Body of pancreas (tissue), 4 donors: ENCODE data around the gene ATP6V1B1. TPM values are rescaled to one million over a fixed set of nuclear protein-coding genes. Genes with fewer than 3 reads are reported as not detected.

Experiments
- ATAC-seq: fragments of 150-250 bp; one replicate; pipeline ENCODE4 v1.9.1; 2016
- DNase-seq, 4 donors: peaks; one replicate each; pipeline ENCODE4 v3.0.0-alpha.2; 2019
- H3K27ac ChIP-seq, 4 donors: fragments of 200-600 bp; sonication (generic); 1 replicate in 3 of 4; 2 replicates in 1 of 4; pipeline versions ENCODE4 v1.5.1 to v1.6.1; 2016 to 2019; ENCODE audit warnings: mild to moderate bottlenecking in 1 of 4, mixed read lengths in 1 of 4, moderate library complexity in 1 of 4
- H3K27me3 ChIP-seq, 2 donors: fragments of 200-600 bp; sonication (generic); one replicate each; pipeline ENCODE4 v1.6.0; 2016; ENCODE audit warnings: mild to moderate bottlenecking in 1 of 2
- H3K36me3 ChIP-seq, 2 donors: fragments of 200-600 bp; sonication (generic); replicated peaks in 1 of 2; 2 replicates each; pipeline ENCODE4 v1.5.1; 2016; ENCODE audit warnings: low read depth in 2 of 2; ENCODE audit not compliant: insufficient read depth in 1 of 2
- H3K4me1 ChIP-seq: fragments of 200-600 bp; sonication (generic); one replicate; pipeline ENCODE4 v1.6.0; 2016
- H3K4me3 ChIP-seq, 2 donors: fragments of 200-600 bp; sonication (generic); 1 replicate in 1 of 2; 2 replicates in 1 of 2; pipeline ENCODE4 v1.5.1; 2016 to 2019
- H3K9me3 ChIP-seq, 3 donors: fragments of 200-600 bp; sonication (generic); 1 replicate in 2 of 3; 2 replicates in 1 of 3; pipeline ENCODE4 v1.5.1; 2016
- POLR2A ChIP-seq, 3 donors: fragments of 450-650 bp; IDR thresholded peaks; one replicate each; pipeline ENCODE4 v1.6.1; 2016; ENCODE audit warnings: antibody characterized with exemption in 3 of 3, mild to moderate bottlenecking in 2 of 3
- WGBS, 2 donors: methylation state at CpG; one replicate each; pipeline ENCODE4 v1.1.5; 2017; 5-methylcytosine and 5-hydroxymethylcytosine counted together
- intact Hi-C: fragments of 100-400 bp; cut with DNase I; formaldehyde crosslinking; loops from one replicate; pipeline ENCODE4 v1.15.1; 2023
- total RNA-seq, 2 donors: library from RNA; depleted of rRNA; stranded (reverse); fragments of >200 nt; gene quantifications; one replicate each; pipeline ENCODE4 v1.1.0, GENCODE V29; 2016
- TF ChIP-seq, protein P1 (sequence below), 7 experiments: fragments of 450-650 bp in 4 of 7; fragments of 200-600 bp in 3 of 7; sonication (generic) in 3 of 7; IDR thresholded peaks; one replicate each; pipeline ENCODE4 v1.5.1; 2016 to 2019; ENCODE audit warnings: antibody characterized with exemption in 7 of 7

Gene ATP6V1B1
- total RNA-seq, 2 donors from 2014 or later: 9.9 to 17.9 TPM

DNA sequence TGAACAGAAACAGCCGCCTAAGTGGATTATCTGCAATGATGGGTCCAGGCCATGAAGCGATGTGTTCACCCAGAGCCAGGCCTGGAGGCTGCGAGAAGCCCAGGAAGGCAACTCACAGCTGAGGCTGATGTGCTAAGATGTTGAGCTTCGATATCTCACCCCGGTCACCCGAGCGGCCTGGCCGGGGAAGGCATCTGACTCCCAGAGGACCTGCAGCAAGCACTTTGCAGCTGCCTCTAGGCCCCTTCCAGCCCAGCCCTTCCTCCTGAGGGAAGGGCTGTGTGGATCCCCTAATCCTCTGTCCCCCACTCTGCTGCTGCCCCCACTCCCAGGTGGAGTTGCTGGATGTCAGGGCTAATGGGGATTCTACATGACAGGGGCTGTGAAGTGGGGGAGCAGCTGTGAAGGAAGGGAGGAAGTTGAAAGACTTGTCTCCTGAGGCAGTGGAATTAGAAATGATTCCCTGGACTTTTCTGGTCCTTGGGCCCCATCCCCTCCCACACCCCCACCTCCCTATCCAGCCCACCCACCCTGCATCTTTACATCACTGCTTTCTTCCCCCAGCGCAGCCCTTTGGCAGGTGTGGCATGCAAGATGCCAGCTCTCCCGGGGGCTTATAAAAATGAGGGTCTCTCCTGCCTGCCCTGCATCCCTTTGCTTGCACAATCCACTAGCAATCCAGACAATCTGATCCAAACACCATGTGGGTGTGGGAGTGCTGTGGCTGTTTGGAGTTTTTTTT is 4.3 kb downstream of the ATP6V1B1 start:
- Histone ChIP-seq H3K4me3 (no peak overlapping the region), H3K9me3 (no peaks in the 10 kb centered on the region), H3K4me1 (no peaks in the 10 kb centered on the region), H3K27ac (no peak overlapping the region), H3K27me3 (no peaks in the 10 kb centered on the region), H3K36me3 (no peaks in the 10 kb centered on the region)
- no peak for TF ChIP-seq POLR2A (IDR thresholded peaks at IDR 0.05)
- TF ChIP-seq, protein P1, sequence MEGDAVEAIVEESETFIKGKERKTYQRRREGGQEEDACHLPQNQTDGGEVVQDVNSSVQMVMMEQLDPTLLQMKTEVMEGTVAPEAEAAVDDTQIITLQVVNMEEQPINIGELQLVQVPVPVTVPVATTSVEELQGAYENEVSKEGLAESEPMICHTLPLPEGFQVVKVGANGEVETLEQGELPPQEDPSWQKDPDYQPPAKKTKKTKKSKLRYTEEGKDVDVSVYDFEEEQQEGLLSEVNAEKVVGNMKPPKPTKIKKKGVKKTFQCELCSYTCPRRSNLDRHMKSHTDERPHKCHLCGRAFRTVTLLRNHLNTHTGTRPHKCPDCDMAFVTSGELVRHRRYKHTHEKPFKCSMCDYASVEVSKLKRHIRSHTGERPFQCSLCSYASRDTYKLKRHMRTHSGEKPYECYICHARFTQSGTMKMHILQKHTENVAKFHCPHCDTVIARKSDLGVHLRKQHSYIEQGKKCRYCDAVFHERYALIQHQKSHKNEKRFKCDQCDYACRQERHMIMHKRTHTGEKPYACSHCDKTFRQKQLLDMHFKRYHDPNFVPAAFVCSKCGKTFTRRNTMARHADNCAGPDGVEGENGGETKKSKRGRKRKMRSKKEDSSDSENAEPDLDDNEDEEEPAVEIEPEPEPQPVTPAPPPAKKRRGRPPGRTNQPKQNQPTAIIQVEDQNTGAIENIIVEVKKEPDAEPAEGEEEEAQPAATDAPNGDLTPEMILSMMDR (IDR thresholded peaks at IDR 0.05): no peak
- intact Hi-C loops: loop anchor here (10.0 kb wide), 1 partner anchor 145 kb away; the partner anchor contains the start of gene FIGLA
- no peak for ATAC-seq
- DNase-seq: no peak
- WGBS, 2 donors: 74 to 88% methylated on average over 5 to 10 of the region's 10 CpGs

DNA sequence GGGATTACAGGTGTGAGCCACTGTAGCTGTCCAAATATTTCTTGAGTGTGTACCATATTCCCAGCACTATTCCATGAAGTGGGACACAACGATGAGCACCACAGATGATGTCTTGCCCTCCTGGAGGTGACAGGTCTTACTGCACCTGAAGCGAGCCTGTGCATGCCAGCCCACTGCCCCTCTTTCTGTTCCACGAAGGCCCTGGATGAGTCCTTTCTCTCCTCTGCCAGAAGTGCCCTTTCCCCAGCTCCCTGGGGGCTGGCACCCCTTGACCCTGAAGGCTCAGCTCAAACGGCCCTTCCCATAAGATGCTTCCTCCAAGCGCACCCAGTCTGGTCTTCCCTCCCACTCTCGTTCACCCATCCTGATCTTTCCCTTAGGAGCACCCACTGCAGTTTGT is 5.5 kb downstream of the ATP6V1B1 start:
- H3K4me3 ChIP-seq: no peak overlapping the region
- no peaks in the 10 kb centered on the region for H3K4me1 ChIP-seq
- 62 to 70% methylated on average over 6 of the region's 6 CpGs for WGBS, 2 donors
- no peaks in the 10 kb centered on the region for H3K9me3 ChIP-seq
- ATAC-seq (no peak), DNase-seq (no peak)
- H3K27me3 ChIP-seq: no peaks in the 10 kb centered on the region
- H3K36me3 ChIP-seq: no peaks in the 10 kb centered on the region
- H3K27ac ChIP-seq: no peak overlapping the region
- intact Hi-C loops: loop anchor here (10.0 kb wide), 1 partner anchor 146 kb away; the partner anchor contains the start of gene FIGLA
- TF ChIP-seq, protein P1 (IDR thresholded peaks at IDR 0.05): no peak
- TF ChIP-seq POLR2A (IDR thresholded peaks at IDR 0.05): no peak

- ATAC-seq (no peak), DNase-seq (no peak)
- 74 to 76% methylated on average over 5 of the region's 5 CpGs for WGBS, 2 donors
- Histone ChIP-seq H3K4me3 (no peak overlapping the region), H3K27me3 (no peaks in the 10 kb centered on the region), H3K9me3 (no peaks in the 10 kb centered on the region), H3K4me1 (no peaks in the 10 kb centered on the region), H3K27ac (no peak overlapping the region), H3K36me3 (no peaks in the 10 kb centered on the region)
- TF ChIP-seq POLR2A (IDR thresholded peaks at IDR 0.05): no peak
- TF ChIP-seq, protein P1 (IDR thresholded peaks at IDR 0.05): no peak
- intact Hi-C loops: loop anchor here (10.0 kb wide), 1 partner anchor 147 kb away; the partner anchor contains the start of gene FIGLA
These were observed 6.0 kb downstream of the ATP6V1B1 start for GRCh38 chr2:70941701-70942100.

DNA sequence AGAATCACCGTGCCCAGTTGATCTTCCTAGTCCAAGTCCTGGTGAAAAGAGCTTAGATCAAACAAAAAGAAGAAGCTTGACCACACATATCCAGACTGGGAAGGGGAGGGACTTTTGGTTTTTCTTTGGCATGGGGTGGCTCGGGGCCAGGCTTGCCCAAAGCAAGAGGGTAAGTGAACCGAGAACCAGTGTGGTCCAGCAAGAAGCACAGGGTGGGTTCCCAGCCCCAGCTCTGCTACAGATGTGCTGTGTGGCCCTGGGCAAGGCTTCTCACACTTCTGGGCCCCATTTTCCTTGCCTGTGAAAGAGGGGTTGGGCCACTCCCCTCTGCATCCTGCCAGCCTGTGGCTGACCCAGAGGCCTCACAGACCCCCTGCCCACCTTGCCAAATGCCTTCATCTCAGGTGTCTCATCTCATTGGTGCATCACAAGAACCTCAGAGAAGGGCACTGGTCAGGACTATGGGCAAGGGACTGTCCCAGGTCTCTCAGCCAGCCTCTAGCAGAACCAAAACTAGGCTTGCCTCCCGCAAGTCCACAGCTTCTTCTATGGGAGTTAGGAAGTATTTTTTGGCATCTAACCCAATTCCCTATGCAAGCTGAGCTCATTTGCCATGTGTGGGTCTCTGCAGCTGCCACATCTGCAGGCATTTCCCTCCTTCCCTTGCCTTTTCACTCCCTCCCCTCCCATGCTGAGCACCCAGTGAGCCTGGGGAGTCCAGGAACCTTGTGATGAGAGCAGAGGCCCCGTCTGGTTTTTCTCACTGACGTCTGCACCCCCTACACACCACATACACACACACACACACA is 6.9 kb downstream of the ATP6V1B1 start:
- H3K36me3 ChIP-seq: no peaks in the 10 kb centered on the region
- intact Hi-C loops: loop anchor here (10.0 kb wide), 1 partner anchor 148 kb away; the partner anchor contains the start of gene FIGLA
- no peak overlapping the region for H3K27ac ChIP-seq
- no peaks in the 10 kb centered on the region for H3K9me3 ChIP-seq
- H3K4me3 ChIP-seq: no peak overlapping the region
- WGBS, 2 donors: 75 to 81% methylated on average over 6 of the region's 6 CpGs
- no peaks in the 10 kb centered on the region for H3K4me1 ChIP-seq
- no peaks in the 10 kb centered on the region for H3K27me3 ChIP-seq
- DNase-seq (no peak), ATAC-seq (no peak)
- no peak for TF ChIP-seq POLR2A (IDR thresholded peaks at IDR 0.05)
- TF ChIP-seq, protein P1 (IDR thresholded peaks at IDR 0.05): no peak
